ENCODE data around the gene TTC23L. TPM values are rescaled to one million over a fixed set of nuclear protein-coding genes. Genes with fewer than 3 reads are reported as not detected.

Gene TTC23L
- total RNA-seq, 1 experiment from 2014 or later: 0.41 TPM

GRCh38 chr5:34881246-34881645 is 42.3 kb downstream of the TTC23L start:
- BruUV-seq (replicated peaks): no TSS peak
- no peak for TF ChIP-seq EZH2 (IDR thresholded peaks at IDR 0.05; ENCODE audit: borderline replicate concordance, low read depth, low read length, poor library complexity, severe bottlenecking)
- no peak for TF ChIP-seq CTCF (conservative IDR thresholded peaks at IDR 0.05; ENCODE audit: low read depth, low read length)
- H3K27me3 ChIP-seq (replicated peaks; ENCODE audit: insufficient read depth, low read depth, low read length, poor library complexity): peaks cover 11% of the 10 kb centered on the region
- ChIA-PET POLR2A (ENCODE audit: low non-redundant PET) (no interaction called here), CTCF (no interaction called here)
- DNase-seq (ENCODE audit: low spot score): no peak
- no peak overlapping the region for H3K27ac ChIP-seq (ENCODE audit: low read depth, low read length, poor library complexity, severe bottlenecking)
- no peaks in the 10 kb centered on the region for H3K4me1 ChIP-seq (ENCODE audit: insufficient read depth, low read length, poor library complexity, severe bottlenecking)
- H3K36me3 ChIP-seq (ENCODE audit: insufficient read depth, low read length, poor library complexity, severe bottlenecking): no peaks in the 10 kb centered on the region
- intact Hi-C loops (cut with micrococcal nuclease; ENCODE audit: unreplicated experiment): no loop called here
- H3K9me3 ChIP-seq (ENCODE audit: low read depth, low read length, poor library complexity, severe bottlenecking): peaks cover 3% of the 10 kb centered on the region
- H3K4me3 ChIP-seq (ENCODE audit: low read depth, low read length, poor library complexity, severe bottlenecking): no peak overlapping the region

GRCh38 chr5:34886392-34887119 is 47.6 kb downstream of the TTC23L start:
- H3K4me3 ChIP-seq (ENCODE audit: low read depth, low read length, poor library complexity, severe bottlenecking): no peak overlapping the region
- BruUV-seq (replicated peaks): no TSS peak
- H3K27me3 ChIP-seq (replicated peaks; ENCODE audit: insufficient read depth, low read depth, low read length, poor library complexity): peaks cover 15% of the 10 kb centered on the region
- DNase-seq (ENCODE audit: low spot score): no peak
- ChIA-PET POLR2A (ENCODE audit: low non-redundant PET) (no interaction called here), CTCF (no interaction called here)
- intact Hi-C loops (cut with micrococcal nuclease; ENCODE audit: unreplicated experiment): no loop called here
- H3K36me3 ChIP-seq (ENCODE audit: insufficient read depth, low read length, poor library complexity, severe bottlenecking): no peaks in the 10 kb centered on the region
- H3K27ac ChIP-seq (ENCODE audit: low read depth, low read length, poor library complexity, severe bottlenecking): no peak overlapping the region
- TF ChIP-seq EZH2 (IDR thresholded peaks at IDR 0.05; ENCODE audit: borderline replicate concordance, low read depth, low read length, poor library complexity, severe bottlenecking): no peak
- TF ChIP-seq CTCF (conservative IDR thresholded peaks at IDR 0.05; ENCODE audit: low read depth, low read length): no peak
- no peaks in the 10 kb centered on the region for H3K9me3 ChIP-seq (ENCODE audit: low read depth, low read length, poor library complexity, severe bottlenecking)
- H3K4me1 ChIP-seq (ENCODE audit: insufficient read depth, low read length, poor library complexity, severe bottlenecking): no peaks in the 10 kb centered on the region

- ChIA-PET CTCF (no interaction called here), POLR2A (ENCODE audit: low non-redundant PET) (no interaction called here)
- H3K4me1 ChIP-seq (ENCODE audit: insufficient read depth, low read length, poor library complexity, severe bottlenecking): no peaks in the 10 kb centered on the region
- H3K36me3 ChIP-seq (ENCODE audit: insufficient read depth, low read length, poor library complexity, severe bottlenecking): no peaks in the 10 kb centered on the region
- TF ChIP-seq CTCF (conservative IDR thresholded peaks at IDR 0.05; ENCODE audit: low read depth, low read length) (no peak), EZH2 (IDR thresholded peaks at IDR 0.05; ENCODE audit: borderline replicate concordance, low read depth, low read length, poor library complexity, severe bottlenecking) (no peak)
- BruUV-seq (replicated peaks): no TSS peak
- intact Hi-C loops (cut with micrococcal nuclease; ENCODE audit: unreplicated experiment): no loop called here
- DNase-seq (ENCODE audit: low spot score): no peak
- no peaks in the 10 kb centered on the region for H3K9me3 ChIP-seq (ENCODE audit: low read depth, low read length, poor library complexity, severe bottlenecking)
- H3K4me3 ChIP-seq (ENCODE audit: low read depth, low read length, poor library complexity, severe bottlenecking): no peak overlapping the region
- no peak overlapping the region for H3K27ac ChIP-seq (ENCODE audit: low read depth, low read length, poor library complexity, severe bottlenecking)
- peaks cover 15% of the 10 kb centered on the region for H3K27me3 ChIP-seq (replicated peaks; ENCODE audit: insufficient read depth, low read depth, low read length, poor library complexity)
Observed at GRCh38 chr5:34889394-34889793, 50.4 kb downstream of the TTC23L start.
